H9 (cell line): ENCODE measurements around the gene HS3ST4. TPM values are rescaled to one million over a fixed set of nuclear protein-coding genes. Genes with fewer than 3 reads are reported as not detected.

Experiments
- DNase-seq: peaks from one replicate; pipeline ENCODE4 v3.0.0-alpha.2; 2017
- H2AFZ ChIP-seq: one replicate; pipeline ENCODE4 v1.6.1; 2013; ENCODE audit warnings: mild to moderate bottlenecking, low read length, control low read depth, moderate library complexity
- H2AK5ac ChIP-seq: 2 replicates; pipeline ENCODE4 v1.6.1; 2013; ENCODE audit warnings: low read length, control low read depth, mixed read lengths; ENCODE audit not compliant: insufficient read length
- H2BK120ac ChIP-seq: one replicate; pipeline ENCODE4 v1.6.1; 2013; ENCODE audit warnings: low read depth, mild to moderate bottlenecking, low read length, control low read depth, inconsistent platforms; ENCODE audit not compliant: poor library complexity, severe bottlenecking
- H2BK12ac ChIP-seq: 2 replicates; pipeline ENCODE4 v1.6.1; 2013; ENCODE audit warnings: low read length, control low read depth, mixed read lengths, low read depth; ENCODE audit not compliant: insufficient read length
- H2BK15ac ChIP-seq: 2 replicates; pipeline ENCODE4 v1.6.1; 2013; ENCODE audit warnings: low read depth, low read length, control low read depth
- H2BK20ac ChIP-seq: one replicate; pipeline ENCODE4 v1.6.1; 2013; ENCODE audit warnings: low read depth, mild to moderate bottlenecking, low read length, control low read depth, inconsistent platforms; ENCODE audit not compliant: poor library complexity, severe bottlenecking
- H2BK5ac ChIP-seq: 2 replicates; pipeline ENCODE4 v1.6.1; 2013; ENCODE audit warnings: low read length, control low read depth, mixed read lengths; ENCODE audit not compliant: insufficient read length
- H3K14ac ChIP-seq: 2 replicates; pipeline ENCODE4 v1.6.1; 2013; ENCODE audit warnings: low read length, control low read depth; ENCODE audit not compliant: insufficient read depth
- H3K18ac ChIP-seq: 2 replicates; pipeline ENCODE4 v1.6.1; 2013; ENCODE audit warnings: low read depth, mild to moderate bottlenecking, mixed read lengths, low read length, control low read depth; ENCODE audit not compliant: insufficient read length
- H3K23ac ChIP-seq: 2 replicates; pipeline ENCODE4 v1.6.1; 2013; ENCODE audit warnings: low read length, control low read depth, mixed read lengths, low read depth; ENCODE audit not compliant: insufficient read length
- H3K23me2 ChIP-seq: 2 replicates; pipeline ENCODE4 v1.6.1; 2013; ENCODE audit warnings: low read depth, mild to moderate bottlenecking, mixed read lengths, low read length, control low read depth; ENCODE audit not compliant: insufficient read length, poor library complexity, severe bottlenecking
- H3K27ac ChIP-seq: 2 replicates; pipeline ENCODE4 v1.5.1; 2013; ENCODE audit warnings: low read length, control low read depth, mixed read lengths, low read depth; ENCODE audit not compliant: insufficient read length
- H3K27me3 ChIP-seq: 2 replicates; pipeline ENCODE4 v1.6.1; 2013; ENCODE audit warnings: low read length, control low read depth, inconsistent platforms; ENCODE audit not compliant: insufficient read depth
- H3K4ac ChIP-seq: 2 replicates; pipeline ENCODE4 v1.6.1; 2013; ENCODE audit warnings: low read depth, mild to moderate bottlenecking, control low read depth, inconsistent platforms, low read length, moderate library complexity
- H3K4me1 ChIP-seq: 2 replicates; pipeline ENCODE4 v1.6.1; 2013; ENCODE audit warnings: low read length, control low read depth, inconsistent platforms; ENCODE audit not compliant: insufficient read depth
- H3K4me2 ChIP-seq: 2 replicates; pipeline ENCODE4 v1.6.1; 2013; ENCODE audit warnings: low read length, control low read depth, mixed read lengths; ENCODE audit not compliant: insufficient read length, insufficient read depth
- H3K56ac ChIP-seq: 2 replicates; pipeline ENCODE4 v1.6.1; 2013; ENCODE audit warnings: low read depth, mild to moderate bottlenecking, mixed read lengths, low read length, control low read depth; ENCODE audit not compliant: insufficient read length
- H3K79me1 ChIP-seq: 2 replicates; pipeline ENCODE4 v1.6.1; 2013; ENCODE audit warnings: low read depth, mild to moderate bottlenecking, moderate library complexity, low read length, control low read depth, inconsistent platforms; ENCODE audit not compliant: insufficient read depth, poor library complexity, severe bottlenecking
- H3K79me2 ChIP-seq: 2 replicates; pipeline ENCODE4 v1.6.1; 2013; ENCODE audit warnings: low read length, control low read depth, inconsistent platforms; ENCODE audit not compliant: insufficient read depth
- H3K9ac ChIP-seq: 2 replicates; pipeline ENCODE4 v1.6.1; 2013; ENCODE audit warnings: low read length, control low read depth, mixed read lengths; ENCODE audit not compliant: insufficient read length; ENCODE audit errors: extremely low read depth
- H3K9me3 ChIP-seq: one replicate; pipeline ENCODE4 v1.6.1; 2013; ENCODE audit warnings: low read depth, low read length, inconsistent platforms; ENCODE audit not compliant: control insufficient read depth
- H3T11ph ChIP-seq: one replicate; pipeline ENCODE4 v1.6.1; 2013; ENCODE audit warnings: mild to moderate bottlenecking, low read length, control low read depth, inconsistent platforms
- H4K20me1 ChIP-seq: one replicate; pipeline ENCODE4 v1.6.1; 2013; ENCODE audit not compliant: control insufficient read depth, insufficient read length, insufficient read depth
- H4K5ac ChIP-seq: 2 replicates; pipeline ENCODE4 v1.6.1; 2013; ENCODE audit warnings: low read depth, mild to moderate bottlenecking, mixed read lengths, low read length, control low read depth; ENCODE audit not compliant: insufficient read length
- H4K8ac ChIP-seq: replicated peaks from 2 replicates; pipeline ENCODE4 v1.6.1; 2013; ENCODE audit warnings: low read length, control low read depth, mixed read lengths, low read depth; ENCODE audit not compliant: insufficient read length
- H4K91ac ChIP-seq: 2 replicates; pipeline ENCODE4 v1.6.1; 2013; ENCODE audit warnings: low read depth, mild to moderate bottlenecking, moderate library complexity, mixed read lengths, low read length, control low read depth; ENCODE audit not compliant: insufficient read length
- H3K27ac Mint-ChIP-seq, 3 experiments: 2 replicates in 2 of 3; 3 replicates in 1 of 3; pipeline ENCODE4 v1.8.0; 2020 to 2021; ENCODE audit warnings: mixed read lengths in 3 of 3, mild to moderate bottlenecking in 1 of 3, moderate library complexity in 1 of 3
- H3K27me3 Mint-ChIP-seq: 2 replicates; pipeline ENCODE4 v1.8.0; 2021; ENCODE audit warnings: low read depth, mild to moderate bottlenecking, moderate library complexity, mixed read lengths
- H3K36me3 Mint-ChIP-seq, 3 experiments: 2 replicates in 2 of 3; 3 replicates in 1 of 3; pipeline ENCODE4 v1.8.0; 2020 to 2021; ENCODE audit warnings: low read depth in 3 of 3, mixed read lengths in 3 of 3; ENCODE audit not compliant: insufficient read depth in 1 of 3
- H3K4me1 Mint-ChIP-seq, 2 experiments: 2 replicates each; pipeline ENCODE4 v1.8.0; 2020; ENCODE audit warnings: mixed read lengths in 2 of 2
- H3K4me3 Mint-ChIP-seq, 2 experiments: 2 replicates in 1 of 2; 3 replicates in 1 of 2; pipeline ENCODE4 v1.8.0; 2020 to 2021; ENCODE audit warnings: mild to moderate bottlenecking in 2 of 2, mixed read lengths in 2 of 2, moderate library complexity in 1 of 2
- H3K9me3 Mint-ChIP-seq, 2 experiments: 2 replicates in 1 of 2; 3 replicates in 1 of 2; pipeline ENCODE4 v1.8.0; 2020; ENCODE audit warnings: mild to moderate bottlenecking in 2 of 2, mixed read lengths in 2 of 2, moderate library complexity in 1 of 2
- CTCF ChIP-seq: fragments of 200-600 bp; sonication (generic); conservative IDR thresholded peaks from 3 replicates; pipeline ENCODE4 v1.8.0; 2021; ENCODE audit warnings: antibody characterized with exemption, mild to moderate bottlenecking
- WGBS: extraction: QIAGEN DNeasy Blood & Tissue Kit; methylation state at CpG from one replicate; pipeline ENCODE4 v1.1.7; 2013; ENCODE audit warnings: missing lambda C conversion rate, low lambda C conversion rate, mixed read lengths; ENCODE audit not compliant: insufficient read length; ENCODE audit errors: extremely low coverage; 5-methylcytosine and 5-hydroxymethylcytosine counted together
- microRNA-seq: library from miRNA; unstranded; fragments of <30 nt; microRNA quantifications from one replicate; pipeline ENCODE4, GENCODE V29; 2020; ENCODE audit warnings: borderline microRNAs expressed
- total RNA-seq: library from RNA; stranded (reverse); gene quantifications from 2 replicates; pipeline ENCODE4 v1.2.1, GENCODE V29; 2021

HS3ST4 gene
- total RNA-seq, 1 experiment from 2014 or later, result 1.7 TPM

DNA sequence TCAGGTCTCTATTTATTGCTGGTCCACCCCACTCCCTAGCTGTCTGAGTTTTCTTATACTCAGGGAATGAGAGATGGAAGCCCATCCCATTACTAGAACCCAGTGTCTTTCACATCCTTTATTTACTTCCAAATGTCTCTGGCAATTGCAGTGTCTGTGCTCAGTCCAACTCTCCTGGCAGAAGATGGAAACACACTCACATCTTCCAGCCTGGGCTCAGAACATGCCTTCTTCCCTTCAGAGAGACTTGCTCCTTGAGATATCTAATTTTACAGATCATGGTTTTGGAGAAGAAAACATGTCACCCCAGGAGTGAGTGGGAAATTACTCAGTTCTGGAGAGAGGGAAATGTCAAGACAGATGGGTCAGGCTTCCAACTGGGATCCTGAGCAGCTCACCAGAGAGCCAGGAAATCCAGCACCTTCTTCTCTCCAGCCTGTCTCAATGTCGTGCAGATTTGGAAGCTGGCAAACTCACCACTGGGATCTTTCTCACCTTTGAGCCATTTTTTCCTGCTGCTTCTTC lies 494.4 kb downstream of the HS3ST4 start:
- no peak overlapping the region for H3K27ac ChIP-seq
- H2BK15ac ChIP-seq, result no peak overlapping the region
- no peak overlapping the region for H2BK120ac ChIP-seq
- H2BK12ac ChIP-seq, result no peak overlapping the region
- H3T11ph ChIP-seq, result no peak overlapping the region
- no peak overlapping the region for H4K91ac ChIP-seq
- H2BK20ac ChIP-seq, result no peak overlapping the region
- no peak overlapping the region for H2AK5ac ChIP-seq
- no peak overlapping the region for H3K14ac ChIP-seq
- H3K27ac Mint-ChIP-seq, result no peak overlapping the region
- no peaks in the 10 kb centered on the region for H4K20me1 ChIP-seq
- H3K4me1 Mint-ChIP-seq, result no peaks in the 10 kb centered on the region
- H3K4ac ChIP-seq, result no peak overlapping the region
- H3K27me3 Mint-ChIP-seq, result no peaks in the 10 kb centered on the region
- no peak overlapping the region for H4K8ac ChIP-seq
- H3K23me2 ChIP-seq, result peaks cover 2% of the 10 kb centered on the region
- H3K27me3 ChIP-seq, result no peaks in the 10 kb centered on the region
- H3K9me3 ChIP-seq, result no peaks in the 10 kb centered on the region
- H3K79me2 ChIP-seq, result no peaks in the 10 kb centered on the region
- H3K23ac ChIP-seq, result no peak overlapping the region
- no peak overlapping the region for H4K5ac ChIP-seq
- no peak for DNase-seq
- H3K4me3 Mint-ChIP-seq, result no peak overlapping the region
- no peak for TF ChIP-seq CTCF
- peaks cover 2 to 6% (median 2%) of the 10 kb centered on the region in 3 experiments; a peak in 3 of 7 replicates for H3K36me3 Mint-ChIP-seq
- H2AFZ ChIP-seq, result no peak overlapping the region
- H3K9me3 Mint-ChIP-seq, result peaks cover 3 to 5% of the 10 kb centered on the region in 2 experiments; a peak in 4 of 5 replicates
- H2BK5ac ChIP-seq, result no peak overlapping the region
- no peaks in the 10 kb centered on the region for H3K4me1 ChIP-seq
- no peaks in the 10 kb centered on the region for H3K79me1 ChIP-seq
- no peak overlapping the region for H3K18ac ChIP-seq
- no CpG with 5 or more reads among the region's 1 CpG for WGBS
- no peak overlapping the region for H3K56ac ChIP-seq
- no peak overlapping the region for H3K9ac ChIP-seq
- H3K4me2 ChIP-seq, result no peak overlapping the region

Small RNA genes within 50 kb of the gene (microRNA-seq; reads per million reads assigned to microRNA genes)
- not detected for gene MIR548W
